Muscle of back (tissue), 11 donors: ENCODE results near the gene HSF5. TPM values are rescaled to one million over a fixed set of nuclear protein-coding genes. Genes with fewer than 3 reads are reported as not detected.

Source experiments
- DNase-seq, 3 donors: peaks; one replicate each; pipeline versions ENCODE4 v3.0.0 to v3.0.0-alpha.2; 2013
- polyA plus RNA-seq, 10 donors: library from polyadenylated mRNA; unstranded; fragments of 120-200 nt; gene quantifications; one replicate each; pipeline ENCODE4 v1.2.1, GENCODE V29; 2013; ENCODE audit not compliant: insufficient read length in 10 of 10

Gene HSF5
- polyA plus RNA-seq, 10 donors = 0.05 to 0.25 (median 0.14) TPM

- DNase-seq = no peak
Measured at GRCh38 chr17:58386708-58387107, 101.5 kb downstream of the HSF5 start.

- DNase-seq = no peak
Measured at GRCh38 chr17:58385359-58385899, 102.8 kb downstream of the HSF5 start.

GRCh38 chr17:58384897-58385296 is 103.3 kb downstream of the HSF5 start:
- no peak for DNase-seq

- no peak for DNase-seq
Measured at GRCh38 chr17:58383892-58384462, 104.2 kb downstream of the HSF5 start.

GRCh38 chr17:58382872-58383242 is 105.4 kb downstream of the HSF5 start:
- DNase-seq = peak in 1 of 3 donors; percentile 37

- DNase-seq = peak in 1 of 3 donors; percentile 29
Measured at GRCh38 chr17:58382108-58382871, 105.9 kb downstream of the HSF5 start.

GRCh38 chr17:58381124-58382035 is 106.8 kb downstream of the HSF5 start:
- DNase-seq = peak in 1 of 3 donors; percentile 28

- no peak for DNase-seq
Measured at GRCh38 chr17:58380207-58381123, 107.7 kb downstream of the HSF5 start.

GRCh38 chr17:58379511-58379824 is 108.7 kb downstream of the HSF5 start:
- DNase-seq = no peak

- DNase-seq = no peak
Measured at GRCh38 chr17:58378733-58379510, 109.3 kb downstream of the HSF5 start.

- no peak for DNase-seq
Measured at GRCh38 chr17:58377661-58378060, 110.5 kb downstream of the HSF5 start.

GRCh38 chr17:58377093-58377601 is 111.1 kb downstream of the HSF5 start:
- no peak for DNase-seq

GRCh38 chr17:58376472-58377000 is 111.7 kb downstream of the HSF5 start:
- no peak for DNase-seq

- no peak for DNase-seq
Measured at GRCh38 chr17:58375811-58376210, 112.4 kb downstream of the HSF5 start.

GRCh38 chr17:58375256-58375655 is 113.0 kb downstream of the HSF5 start:
- no peak for DNase-seq

GRCh38 chr17:58373923-58374322 is 114.3 kb downstream of the HSF5 start:
- DNase-seq = no peak

GRCh38 chr17:58373003-58373402 is 115.2 kb downstream of the HSF5 start:
- no peak for DNase-seq

GRCh38 chr17:58371300-58371950 is 116.8 kb downstream of the HSF5 start:
- no peak for DNase-seq

GRCh38 chr17:58370716-58371115 is 117.5 kb downstream of the HSF5 start:
- no peak for DNase-seq
